Activated CD4-positive, alpha-beta T cell treated with anti-CD3 and anti-CD28 coated beads, Interleukin-2, amount 50 U/mL, for 16 hours (primary cell): ENCODE results near the gene PCGF3.

Source experiments
- DNase-seq: peaks from one replicate; pipeline ENCODE4 v3.0.0-alpha.2; 2020

PCGF3 gene

GRCh38 chr4:808860-809570, 103.4 kb downstream of the PCGF3 start:
- no peak for DNase-seq

- no peak for DNase-seq
These were observed 108.3 kb downstream of the PCGF3 start for GRCh38 chr4:813900-814299.

GRCh38 chr4:814312-814850, 108.7 kb downstream of the PCGF3 start:
- no peak for DNase-seq

- no peak for DNase-seq
These were observed 110.0 kb downstream of the PCGF3 start for GRCh38 chr4:815464-816146.

GRCh38 chr4:818106-818921, 112.7 kb downstream of the PCGF3 start:
- no peak for DNase-seq

GRCh38 chr4:819401-820229, 114.0 kb downstream of the PCGF3 start:
- no peak for DNase-seq
